Stimulated activated CD8-positive, alpha-beta memory T cell treated with anti-CD3 and anti-CD28 coated beads, Interleukin-2, amount 100 ng/mL, for 1 hour (primary cell): ENCODE data around the gene SULT2B1.
"Not testable (repeated sequence)": the region's sequence is repeated elsewhere in the genome, so short reads cannot be mapped to it uniquely, and the experiment has no call there.

Experiments
- DNase-seq, 2 donors: peaks; one replicate each; pipeline ENCODE4 v3.0.0-alpha.2; 2020; ENCODE audit warnings: low read depth in 2 of 2

Gene SULT2B1

GRCh38 chr19:48529156-48529555 is 22.8 kb upstream of the SULT2B1 start:
- no peak for DNase-seq

- DNase-seq, result no peak
Observed at GRCh38 chr19:48530066-48530720, 21.8 kb upstream of the SULT2B1 start.

GRCh38 chr19:48530770-48531169 is 21.2 kb upstream of the SULT2B1 start:
- DNase-seq, result no peak

- no peak for DNase-seq
Observed at GRCh38 chr19:48533770-48534169, 18.2 kb upstream of the SULT2B1 start.

GRCh38 chr19:48537541-48537940 is 14.4 kb upstream of the SULT2B1 start:
- DNase-seq, result no peak

GRCh38 chr19:48538057-48538456 is 13.9 kb upstream of the SULT2B1 start:
- not testable (repeated sequence) for DNase-seq

GRCh38 chr19:48539503-48540096 is 12.4 kb upstream of the SULT2B1 start:
- DNase-seq, result no peak

- no peak for DNase-seq
Observed at GRCh38 chr19:48540110-48540509, 11.9 kb upstream of the SULT2B1 start.

GRCh38 chr19:48541813-48542212 is 10.2 kb upstream of the SULT2B1 start:
- no peak for DNase-seq

GRCh38 chr19:48543121-48543710 is 8.8 kb upstream of the SULT2B1 start:
- no peak for DNase-seq

- DNase-seq, result no peak
Observed at GRCh38 chr19:48544856-48545750, 6.9 kb upstream of the SULT2B1 start.

- no peak for DNase-seq
Observed at GRCh38 chr19:48547722-48548121, 4.2 kb upstream of the SULT2B1 start.

GRCh38 chr19:48548253-48548911 is 3.6 kb upstream of the SULT2B1 start:
- no peak for DNase-seq

- no peak for DNase-seq
Observed at GRCh38 chr19:48549380-48549779, 2.6 kb upstream of the SULT2B1 start.

GRCh38 chr19:48552406-48553322 is 692 bp downstream of the SULT2B1 start:
- DNase-seq, result no peak

- DNase-seq, result no peak
Observed at GRCh38 chr19:48553676-48554384, 1.9 kb downstream of the SULT2B1 start.

GRCh38 chr19:48554385-48555091 is 2.6 kb downstream of the SULT2B1 start:
- no peak for DNase-seq

GRCh38 chr19:48556163-48556562 is 4.2 kb downstream of the SULT2B1 start:
- DNase-seq, result no peak

- DNase-seq, result no peak
Observed at GRCh38 chr19:48556825-48557224, 4.9 kb downstream of the SULT2B1 start.
